Measurements from ENCODE around the gene HAUS6. TPM values are rescaled to one million over a fixed set of nuclear protein-coding genes. Genes with fewer than 3 reads are reported as not detected.

The HAUS6 gene
- total and polyA plus RNA-seq, 4 donors: 1.9 to 10.1 (median 5.6) TPM

- no peak for TF ChIP-seq GABPA (IDR thresholded peaks at IDR 0.05 in 1 of 2, conservative IDR thresholded peaks at IDR 0.05 in 1 of 2)
- no peak for TF ChIP-seq EGR1 (IDR thresholded peaks at IDR 0.05; ENCODE audit: low read depth in 2 of 2)
- TF ChIP-seq, protein P1, sequence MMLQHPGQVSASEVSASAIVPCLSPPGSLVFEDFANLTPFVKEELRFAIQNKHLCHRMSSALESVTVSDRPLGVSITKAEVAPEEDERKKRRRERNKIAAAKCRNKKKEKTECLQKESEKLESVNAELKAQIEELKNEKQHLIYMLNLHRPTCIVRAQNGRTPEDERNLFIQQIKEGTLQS (IDR thresholded peaks at IDR 0.05): no peak
- 92% methylated on average over 6 of the region's 6 CpGs for whole genome bisulfite sequencing
- H3K9me3 ChIP-seq (ENCODE audit: control insufficient read depth in 4 of 4, low read length in 3 of 4): no peaks in the 10 kb centered on the region
- H3K36me3 ChIP-seq (ENCODE audit: control insufficient read depth in 4 of 4, insufficient read depth in 3 of 4, low read depth in 1 of 4, low read length in 3 of 4): peaks cover 18 to 80% (median 69%) of the 10 kb centered on the region in 4 donors
- peaks cover 0 to 48% (median 16%) of the 10 kb centered on the region in 4 donors for H3K4me1 ChIP-seq (ENCODE audit: control insufficient read depth in 4 of 4, insufficient read depth in 4 of 4, low read length in 3 of 4)
- H3K4me3 ChIP-seq (ENCODE audit: low read depth in 1 of 3, low read length in 3 of 3): no peak overlapping the region
- no peak overlapping the region for H3K9ac ChIP-seq (ENCODE audit: low read depth in 1 of 2, low read length in 2 of 2)
- no peak for DNase-seq (ENCODE audit: low spot score)
- H3K27ac ChIP-seq (ENCODE audit: low read depth in 1 of 2, low read length in 2 of 2): peak overlapping the region; percentile 38 to 60
- no peaks in the 10 kb centered on the region for H3K27me3 ChIP-seq (ENCODE audit: control insufficient read depth in 4 of 4, insufficient read depth in 4 of 4, low read length in 3 of 4)
These were observed 18.2 kb upstream of the HAUS6 start for GRCh38 chr9:19120877-19121276.

DNA sequence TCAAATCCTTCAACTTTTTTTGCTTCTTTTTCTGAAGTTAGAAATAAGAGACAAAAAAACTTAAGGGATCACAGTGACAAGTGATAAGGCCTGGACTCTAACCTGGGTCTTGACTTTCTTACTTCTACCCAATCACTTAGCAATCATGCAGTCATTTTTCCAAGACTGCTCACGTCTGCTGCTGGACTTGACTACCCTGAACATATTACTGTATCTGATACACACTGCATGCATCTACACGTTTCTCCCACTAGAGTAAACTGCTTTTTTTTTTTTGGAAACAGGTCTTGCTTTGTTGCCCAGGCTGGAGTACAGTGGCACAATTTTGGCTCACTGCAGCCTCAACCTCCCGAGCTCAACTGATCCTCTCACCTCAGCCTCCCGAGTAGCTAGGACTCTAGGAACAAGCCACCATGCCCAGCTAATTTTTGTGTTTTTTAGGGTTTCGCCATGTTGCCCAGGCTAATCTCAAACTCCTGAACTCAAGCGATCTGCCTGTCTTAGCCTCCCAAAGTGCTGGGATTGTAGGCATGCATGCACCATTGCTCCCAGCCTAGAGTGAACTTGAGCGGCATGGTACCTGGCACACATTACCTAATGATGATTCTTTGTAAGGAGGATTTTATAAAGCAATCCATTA, 17.2 kb upstream of the HAUS6 start:
- Histone ChIP-seq H3K4me1 (ENCODE audit: control insufficient read depth in 4 of 4, insufficient read depth in 4 of 4, low read length in 3 of 4) (peaks cover 0 to 40% (median 16%) of the 10 kb centered on the region in 4 donors), H3K27me3 (ENCODE audit: control insufficient read depth in 4 of 4, insufficient read depth in 4 of 4, low read length in 3 of 4) (no peaks in the 10 kb centered on the region), H3K4me3 (ENCODE audit: low read depth in 1 of 3, low read length in 3 of 3) (no peak overlapping the region), H3K9ac (ENCODE audit: low read depth in 1 of 2, low read length in 2 of 2) (no peak overlapping the region), H3K36me3 (ENCODE audit: control insufficient read depth in 4 of 4, insufficient read depth in 3 of 4, low read depth in 1 of 4, low read length in 3 of 4) (peaks cover 18 to 81% (median 70%) of the 10 kb centered on the region in 4 donors), H3K9me3 (ENCODE audit: control insufficient read depth in 4 of 4, low read length in 3 of 4) (no peaks in the 10 kb centered on the region), H3K27ac (ENCODE audit: low read depth in 1 of 2, low read length in 2 of 2) (peak overlapping the region in 1 of 2 donors; percentile 25)
- WGBS: 92% methylated on average over 7 of the region's 7 CpGs
- TF ChIP-seq TAF1 (conservative IDR thresholded peaks at IDR 0.05) (no peak), HNF4G (IDR thresholded peaks at IDR 0.05) (no peak), EGR1 (IDR thresholded peaks at IDR 0.05; ENCODE audit: low read depth in 2 of 2) (no peak), YY1 (IDR thresholded peaks at IDR 0.05) (no peak), GABPA (IDR thresholded peaks at IDR 0.05 in 1 of 2, conservative IDR thresholded peaks at IDR 0.05 in 1 of 2) (no peak)
- DNase-seq (ENCODE audit: low spot score): no peak

GRCh38 chr9:19119246-19119645, 16.5 kb upstream of the HAUS6 start:
- H3K27ac ChIP-seq (ENCODE audit: low read depth in 1 of 2, low read length in 2 of 2): peak overlapping the region in 1 of 2 donors; percentile 6

More at GRCh38 chr9:19119246-19119645, 16.5 kb upstream of the HAUS6 start:
- peaks cover 18 to 83% (median 70%) of the 10 kb centered on the region in 4 donors for H3K36me3 ChIP-seq (ENCODE audit: control insufficient read depth in 4 of 4, insufficient read depth in 3 of 4, low read depth in 1 of 4, low read length in 3 of 4)
- peaks cover 0 to 34% (median 15%) of the 10 kb centered on the region in 4 donors for H3K4me1 ChIP-seq (ENCODE audit: control insufficient read depth in 4 of 4, insufficient read depth in 4 of 4, low read length in 3 of 4)
- H3K27me3 ChIP-seq (ENCODE audit: control insufficient read depth in 4 of 4, insufficient read depth in 4 of 4, low read length in 3 of 4): no peaks in the 10 kb centered on the region
- no peak overlapping the region for H3K4me3 ChIP-seq (ENCODE audit: low read depth in 1 of 3, low read length in 3 of 3)
- no peak for DNase-seq (ENCODE audit: low spot score)
- H3K9ac ChIP-seq (ENCODE audit: low read depth in 1 of 2, low read length in 2 of 2): no peak overlapping the region
- TF ChIP-seq YY1 (IDR thresholded peaks at IDR 0.05): no peak
- no peak for TF ChIP-seq REST (IDR thresholded peaks at IDR 0.05)
- no peak for TF ChIP-seq JUND (IDR thresholded peaks at IDR 0.05)
- TF ChIP-seq NR2F2 (IDR thresholded peaks at IDR 0.05): no peak
- TF ChIP-seq TAF1 (conservative IDR thresholded peaks at IDR 0.05): no peak
- TF ChIP-seq RAD21 (IDR thresholded peaks at IDR 0.05): no peak
- no peaks in the 10 kb centered on the region for H3K9me3 ChIP-seq (ENCODE audit: control insufficient read depth in 4 of 4, low read length in 3 of 4)
- WGBS: 65% methylated on average over 3 of the region's 3 CpGs
